A673 (cell line): Measurements from ENCODE around the gene SEM1.
"Not testable (repeated sequence)": the region's sequence is repeated elsewhere in the genome, so short reads cannot be mapped to it uniquely, and the experiment has no call there.

ENCODE experiments used
- EZH2 ChIP-seq: fragments of 200-600 bp; sonication (generic); IDR thresholded peaks from 2 replicates; pipeline ENCODE4 v1.6.1; 2017; ENCODE audit warnings: borderline replicate concordance, low read depth, mild to moderate bottlenecking, mixed read lengths, antibody characterized with exemption, low read length; ENCODE audit not compliant: poor library complexity, severe bottlenecking
- TF ChIP-seq, protein P1 (sequence below): fragments of 300-800, 200-600 bp; sonication (generic); conservative IDR thresholded peaks from 2 replicates; pipeline ENCODE4 v1.5.1; 2017; ENCODE audit warnings: low read depth, mild to moderate bottlenecking, antibody characterized with exemption, low read length, moderate library complexity, mixed read lengths

DNA sequence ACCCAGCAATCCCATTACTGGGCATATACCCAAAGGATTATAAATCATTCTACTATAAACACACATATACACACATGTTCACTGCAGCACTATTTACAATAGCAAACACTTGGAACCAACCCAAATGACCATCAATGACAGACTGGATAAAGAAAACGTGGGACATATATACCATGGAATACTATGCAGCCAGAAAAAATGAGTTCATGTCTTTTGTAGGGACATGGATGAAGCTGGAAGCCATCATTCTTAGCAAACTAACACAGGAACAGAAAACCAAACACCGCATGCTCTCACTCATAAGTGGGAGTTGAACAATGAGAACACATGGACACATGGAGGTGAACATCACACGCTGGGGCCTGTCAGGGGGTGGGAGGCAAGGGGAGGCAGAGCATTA lies 47.5 kb downstream of the SEM1 start:
- TF ChIP-seq EZH2, result not testable (repeated sequence)
- TF ChIP-seq, protein P1, sequence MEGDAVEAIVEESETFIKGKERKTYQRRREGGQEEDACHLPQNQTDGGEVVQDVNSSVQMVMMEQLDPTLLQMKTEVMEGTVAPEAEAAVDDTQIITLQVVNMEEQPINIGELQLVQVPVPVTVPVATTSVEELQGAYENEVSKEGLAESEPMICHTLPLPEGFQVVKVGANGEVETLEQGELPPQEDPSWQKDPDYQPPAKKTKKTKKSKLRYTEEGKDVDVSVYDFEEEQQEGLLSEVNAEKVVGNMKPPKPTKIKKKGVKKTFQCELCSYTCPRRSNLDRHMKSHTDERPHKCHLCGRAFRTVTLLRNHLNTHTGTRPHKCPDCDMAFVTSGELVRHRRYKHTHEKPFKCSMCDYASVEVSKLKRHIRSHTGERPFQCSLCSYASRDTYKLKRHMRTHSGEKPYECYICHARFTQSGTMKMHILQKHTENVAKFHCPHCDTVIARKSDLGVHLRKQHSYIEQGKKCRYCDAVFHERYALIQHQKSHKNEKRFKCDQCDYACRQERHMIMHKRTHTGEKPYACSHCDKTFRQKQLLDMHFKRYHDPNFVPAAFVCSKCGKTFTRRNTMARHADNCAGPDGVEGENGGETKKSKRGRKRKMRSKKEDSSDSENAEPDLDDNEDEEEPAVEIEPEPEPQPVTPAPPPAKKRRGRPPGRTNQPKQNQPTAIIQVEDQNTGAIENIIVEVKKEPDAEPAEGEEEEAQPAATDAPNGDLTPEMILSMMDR, result not testable (repeated sequence)
